ENCODE results near the gene SH3RF3. TPM values are rescaled to one million over a fixed set of nuclear protein-coding genes. Genes with fewer than 3 reads are reported as not detected.

The SH3RF3 gene
- total RNA-seq, 2 donors from 2014 or later = 1.3 to 2.5 TPM

- no peak overlapping the region for H3K9ac ChIP-seq (ENCODE audit: low read depth in 2 of 2, low read length in 2 of 2)
- no peaks in the 10 kb centered on the region for H3K36me3 ChIP-seq
- DNase-seq = no peak
- no peaks in the 10 kb centered on the region for H3K4me1 ChIP-seq
- intact Hi-C loops (cut with DNase I) = no loop called here
- no peaks in the 10 kb centered on the region for H3K27me3 ChIP-seq
- no peak overlapping the region for H3K4me3 ChIP-seq
- H3K9me3 ChIP-seq = no peaks in the 10 kb centered on the region
- H3K27ac ChIP-seq = no peak overlapping the region
- TF ChIP-seq CTCF (IDR thresholded peaks at IDR 0.05) = no peak
Observed at GRCh38 chr2:109410039-109410815, 281.2 kb downstream of the SH3RF3 start.

GRCh38 chr2:109411640-109412325 is 282.8 kb downstream of the SH3RF3 start:
- Histone ChIP-seq H3K36me3 (no peaks in the 10 kb centered on the region), H3K27ac (no peak overlapping the region), H3K9me3 (no peaks in the 10 kb centered on the region), H3K9ac (ENCODE audit: low read depth in 2 of 2, low read length in 2 of 2) (no peak overlapping the region), H3K4me1 (no peaks in the 10 kb centered on the region), H3K4me3 (no peak overlapping the region), H3K27me3 (no peaks in the 10 kb centered on the region)
- intact Hi-C loops (cut with DNase I) = no loop called here
- DNase-seq = no peak
- TF ChIP-seq CTCF (IDR thresholded peaks at IDR 0.05) = no peak

- H3K9me3 ChIP-seq = no peaks in the 10 kb centered on the region
- intact Hi-C loops (cut with DNase I) = no loop called here
- no peak for DNase-seq
- no peaks in the 10 kb centered on the region for H3K36me3 ChIP-seq
- H3K4me1 ChIP-seq = no peaks in the 10 kb centered on the region
- H3K4me3 ChIP-seq = no peak overlapping the region
- H3K9ac ChIP-seq (ENCODE audit: low read depth in 2 of 2, low read length in 2 of 2) = no peak overlapping the region
- no peak overlapping the region for H3K27ac ChIP-seq
- no peaks in the 10 kb centered on the region for H3K27me3 ChIP-seq
- no peak for TF ChIP-seq CTCF (IDR thresholded peaks at IDR 0.05)
Observed at GRCh38 chr2:109415581-109416013, 286.6 kb downstream of the SH3RF3 start.

GRCh38 chr2:109417701-109418335 is 288.8 kb downstream of the SH3RF3 start:
- TF ChIP-seq CTCF (IDR thresholded peaks at IDR 0.05) = no peak
- DNase-seq = no peak
- no peaks in the 10 kb centered on the region for H3K9me3 ChIP-seq
- H3K4me1 ChIP-seq = no peaks in the 10 kb centered on the region
- intact Hi-C loops (cut with DNase I) = no loop called here
- H3K27ac ChIP-seq = no peak overlapping the region
- H3K27me3 ChIP-seq = no peaks in the 10 kb centered on the region
- no peaks in the 10 kb centered on the region for H3K36me3 ChIP-seq
- H3K9ac ChIP-seq (ENCODE audit: low read depth in 2 of 2, low read length in 2 of 2) = no peak overlapping the region
- no peak overlapping the region for H3K4me3 ChIP-seq

GRCh38 chr2:109418716-109419115 is 289.7 kb downstream of the SH3RF3 start:
- DNase-seq = no peak
- Histone ChIP-seq H3K27me3 (no peaks in the 10 kb centered on the region), H3K4me1 (no peaks in the 10 kb centered on the region), H3K9me3 (no peaks in the 10 kb centered on the region), H3K4me3 (no peak overlapping the region), H3K36me3 (no peaks in the 10 kb centered on the region), H3K9ac (ENCODE audit: low read depth in 2 of 2, low read length in 2 of 2) (no peak overlapping the region), H3K27ac (no peak overlapping the region)
- TF ChIP-seq CTCF (IDR thresholded peaks at IDR 0.05) = no peak
- intact Hi-C loops (cut with DNase I) = no loop called here
